Rectal smooth muscle tissue (tissue), 1 donor: Measurements from ENCODE around the gene LITAFD.

Source experiments
- H3K27ac ChIP-seq: one replicate; pipeline ENCODE4 v1.7.0; 2013; ENCODE audit warnings: low read depth, low read length, inconsistent platforms
- H3K27me3 ChIP-seq: one replicate; pipeline ENCODE4 v1.7.0; 2013; ENCODE audit warnings: low read length; ENCODE audit not compliant: control insufficient read depth, insufficient read depth
- H3K36me3 ChIP-seq: one replicate; pipeline ENCODE4 v1.7.0; 2013; ENCODE audit warnings: low read length; ENCODE audit not compliant: control insufficient read depth, insufficient read depth
- H3K4me1 ChIP-seq: one replicate; pipeline ENCODE4 v1.7.0; 2013; ENCODE audit warnings: low read length; ENCODE audit not compliant: control insufficient read depth, insufficient read depth
- H3K4me3 ChIP-seq: one replicate; pipeline ENCODE4 v1.7.0; 2013; ENCODE audit warnings: low read length
- H3K9ac ChIP-seq: one replicate; pipeline ENCODE4 v1.7.0; 2013; ENCODE audit warnings: low read length

LITAFD gene

DNA sequence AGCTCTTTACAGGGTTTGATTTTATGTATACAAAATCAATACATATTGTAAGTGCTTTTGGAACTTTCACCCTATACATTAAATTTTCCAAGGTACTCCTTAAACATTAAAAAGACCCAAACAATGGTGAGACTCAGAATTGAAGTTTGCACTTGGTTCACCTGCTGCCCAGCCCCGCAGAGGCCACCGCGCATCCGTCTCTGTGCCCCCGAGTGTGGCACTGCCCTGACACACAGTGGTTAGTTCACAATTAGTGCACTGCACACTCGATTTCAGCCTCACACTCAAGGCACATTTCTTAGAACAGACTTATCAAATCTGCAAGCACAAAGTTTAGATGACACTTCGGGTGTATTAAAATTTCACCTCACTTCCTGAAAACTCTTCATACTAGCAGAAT is 43.3 kb downstream of the LITAFD start:
- Histone ChIP-seq H3K4me1 (no peaks in the 10 kb centered on the region), H3K36me3 (peaks cover 35% of the 10 kb centered on the region), H3K4me3 (no peak overlapping the region), H3K27ac (no peak overlapping the region), H3K9ac (no peak overlapping the region), H3K27me3 (no peaks in the 10 kb centered on the region)

DNA sequence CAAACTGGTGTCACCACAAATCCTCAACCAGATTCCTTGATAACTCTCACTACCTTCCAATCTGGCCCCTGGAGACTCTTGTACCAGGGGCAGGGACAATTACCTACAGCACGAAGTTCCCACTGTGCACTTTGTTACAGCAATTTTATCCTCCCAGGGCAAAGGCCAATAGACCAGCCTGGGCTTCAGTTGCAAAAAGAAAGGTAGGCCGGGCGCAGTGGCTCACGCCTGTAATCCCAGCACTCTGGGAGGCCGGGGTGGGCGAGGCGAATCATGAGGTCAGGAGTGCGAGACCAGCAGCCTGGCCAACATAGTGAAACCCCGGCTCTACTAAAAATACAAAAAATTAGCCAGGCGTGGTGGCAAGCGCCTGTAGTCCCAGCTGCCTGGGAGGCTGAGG is 44.7 kb downstream of the LITAFD start:
- Histone ChIP-seq H3K36me3 (peaks cover 27% of the 10 kb centered on the region), H3K4me1 (no peaks in the 10 kb centered on the region), H3K27ac (no peak overlapping the region), H3K4me3 (no peak overlapping the region), H3K27me3 (no peaks in the 10 kb centered on the region), H3K9ac (no peak overlapping the region)

- no peak overlapping the region for H3K27ac ChIP-seq
- H3K9ac ChIP-seq, result no peak overlapping the region
- H3K27me3 ChIP-seq, result no peaks in the 10 kb centered on the region
- no peaks in the 10 kb centered on the region for H3K4me1 ChIP-seq
- peaks cover 18% of the 10 kb centered on the region for H3K36me3 ChIP-seq
- H3K4me3 ChIP-seq, result no peak overlapping the region
Observed at GRCh38 chr16:8928467-8928957, 46.4 kb downstream of the LITAFD start.

DNA sequence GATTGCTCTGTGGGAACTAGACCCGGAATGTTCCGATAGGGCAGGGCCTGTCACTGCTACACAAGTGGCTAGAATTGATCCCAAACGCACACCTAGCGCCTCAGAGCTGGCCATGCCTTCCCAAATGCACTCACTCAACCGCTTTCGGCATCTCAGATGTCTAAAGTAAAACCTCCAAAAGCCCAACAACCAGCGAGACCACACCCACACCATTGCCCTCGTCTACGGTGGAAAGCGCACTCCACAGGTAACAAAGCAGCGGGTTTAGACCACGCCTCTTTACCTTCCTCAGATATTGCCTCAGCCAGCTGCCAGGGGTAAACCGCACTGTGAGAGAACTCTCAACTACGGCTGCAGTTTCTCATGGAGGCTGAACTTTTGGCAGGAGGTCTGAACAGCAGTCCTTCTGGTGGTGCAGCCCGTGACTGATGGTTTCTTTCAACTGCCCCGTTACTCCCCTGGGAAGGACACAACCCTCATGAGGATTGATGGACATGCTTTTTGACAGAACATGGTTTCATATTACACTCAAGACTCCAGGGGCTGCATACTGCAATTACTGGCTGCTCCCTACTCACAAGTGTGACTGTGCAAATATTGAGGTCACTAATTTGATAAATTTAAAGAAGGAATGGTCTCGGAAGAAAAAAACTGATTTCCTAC is 47.1 kb downstream of the LITAFD start:
- Histone ChIP-seq H3K27ac (no peak overlapping the region), H3K36me3 (peaks cover 18% of the 10 kb centered on the region), H3K27me3 (no peaks in the 10 kb centered on the region), H3K4me1 (no peaks in the 10 kb centered on the region), H3K4me3 (no peak overlapping the region), H3K9ac (no peak overlapping the region)

DNA sequence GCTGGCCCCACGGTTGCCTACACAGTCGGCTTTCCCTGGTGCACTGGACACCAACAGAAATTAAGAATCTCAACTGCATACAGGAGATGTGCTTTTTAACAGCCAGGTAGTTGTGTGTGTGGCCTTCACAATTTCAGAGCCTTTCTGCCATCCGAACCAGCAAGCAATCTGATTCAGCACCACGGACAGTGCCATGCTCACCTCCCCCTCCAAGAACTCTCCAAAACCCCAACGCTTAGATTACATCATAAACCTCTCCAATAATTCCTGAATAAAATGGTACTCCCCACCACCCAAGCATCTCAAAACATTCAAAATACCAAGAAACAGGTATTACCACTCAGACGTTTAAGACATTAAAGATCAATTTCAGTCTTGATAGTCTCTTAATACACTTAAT is 49.7 kb downstream of the LITAFD start:
- Histone ChIP-seq H3K27ac (no peak overlapping the region), H3K27me3 (no peaks in the 10 kb centered on the region), H3K4me3 (no peak overlapping the region), H3K36me3 (peaks cover 18% of the 10 kb centered on the region), H3K9ac (no peak overlapping the region), H3K4me1 (no peaks in the 10 kb centered on the region)

DNA sequence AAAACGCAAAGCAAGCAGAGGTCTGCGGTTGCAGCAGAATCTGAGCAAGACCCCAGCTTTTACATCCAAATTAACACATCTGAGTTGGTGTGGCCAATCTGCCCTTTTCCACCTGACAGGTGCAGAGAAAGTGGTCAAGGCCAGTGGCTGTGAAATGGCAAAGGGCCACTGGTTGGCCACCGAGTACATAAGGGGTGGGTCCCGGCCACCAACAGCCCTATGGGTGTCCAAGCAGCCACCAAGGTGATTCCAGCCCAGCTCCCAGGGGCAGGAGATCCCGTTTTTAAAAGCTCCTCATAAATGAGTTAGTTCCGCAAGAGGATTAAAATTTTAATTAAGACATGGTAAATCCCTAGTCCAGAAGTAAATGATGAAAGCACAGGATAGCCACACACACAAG is 52.5 kb downstream of the LITAFD start:
- H3K27me3 ChIP-seq, result no peaks in the 10 kb centered on the region
- H3K4me1 ChIP-seq, result no peaks in the 10 kb centered on the region
- no peak overlapping the region for H3K4me3 ChIP-seq
- no peak overlapping the region for H3K9ac ChIP-seq
- peaks cover 6% of the 10 kb centered on the region for H3K36me3 ChIP-seq
- no peak overlapping the region for H3K27ac ChIP-seq
